ENCODE data around the gene WFDC1.

WFDC1 gene

DNA sequence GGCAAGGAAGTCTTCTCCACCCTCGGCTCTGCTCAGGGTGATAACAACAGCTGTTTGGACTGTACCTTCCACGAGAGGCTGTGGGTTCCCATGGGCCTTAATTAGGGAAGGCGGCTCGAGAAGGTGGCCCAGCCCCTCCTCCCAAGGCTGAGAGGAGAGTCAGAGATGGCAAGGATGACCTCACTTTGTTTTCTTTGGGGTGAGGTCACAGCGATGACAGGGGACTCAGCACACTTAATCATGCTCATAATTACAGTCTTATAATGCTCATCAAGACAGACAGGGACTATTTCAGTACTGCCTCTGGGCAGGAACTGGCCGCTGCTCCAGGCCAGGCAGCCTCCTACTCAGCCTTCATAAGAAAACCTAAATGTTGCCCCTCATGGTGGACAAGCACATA, 19.7 kb downstream of the WFDC1 start:
- no peak overlapping the region for H3K4me3 ChIP-seq (ENCODE audit: low read depth, low read length)
- TF ChIP-seq CTCF (IDR thresholded peaks at IDR 0.05; ENCODE audit: insufficient read depth, low read depth, low read length, missing control alignments): no peak
- no peak for DNase-seq (ENCODE audit: low read depth)

DNA sequence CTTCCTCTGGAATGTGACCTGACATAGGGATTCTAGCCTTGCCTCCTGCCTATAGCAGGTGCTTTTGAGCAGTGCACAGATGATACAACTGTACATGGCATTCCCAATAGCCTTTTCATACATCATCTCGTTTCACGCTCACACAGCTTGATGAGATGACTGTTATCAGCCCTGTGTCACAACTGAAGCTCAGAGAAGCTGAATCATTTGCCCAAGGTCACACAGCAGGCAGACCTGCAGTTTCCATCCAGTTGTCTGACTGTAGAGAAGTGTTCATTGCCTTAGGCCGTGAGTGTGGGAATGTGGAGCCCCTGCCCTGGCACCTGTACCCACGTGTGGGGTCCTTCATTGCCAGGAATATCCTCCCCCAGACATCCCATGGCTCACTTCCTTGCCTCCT, 20.1 kb downstream of the WFDC1 start:
- H3K4me3 ChIP-seq (ENCODE audit: low read depth, low read length): no peak overlapping the region
- no peak for TF ChIP-seq CTCF (IDR thresholded peaks at IDR 0.05; ENCODE audit: insufficient read depth, low read depth, low read length, missing control alignments)
- DNase-seq (ENCODE audit: low read depth): no peak

DNA sequence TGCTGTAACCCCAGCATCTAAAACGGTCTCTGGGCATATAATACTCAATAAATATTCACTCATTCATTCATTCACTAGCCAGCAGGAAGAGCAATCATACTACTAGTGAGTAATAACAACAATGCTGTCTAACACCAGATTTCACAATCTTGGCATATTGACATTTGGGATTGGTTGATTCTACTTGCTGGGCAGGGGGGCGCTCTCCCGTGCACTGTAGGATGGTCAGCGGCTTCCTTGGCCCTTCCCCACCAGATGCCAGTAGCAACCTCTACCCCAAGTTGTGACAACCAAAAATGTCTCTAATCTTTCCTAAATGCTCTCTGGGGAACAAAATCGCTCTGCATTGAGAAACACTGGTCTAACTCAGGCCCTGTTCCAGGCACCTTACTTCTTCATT, 20.7 kb downstream of the WFDC1 start:
- no peak overlapping the region for H3K4me3 ChIP-seq (ENCODE audit: low read depth, low read length)
- DNase-seq (ENCODE audit: low read depth): no peak
- no peak for TF ChIP-seq CTCF (IDR thresholded peaks at IDR 0.05; ENCODE audit: insufficient read depth, low read depth, low read length, missing control alignments)

GRCh38 chr16:84318091-84318975, 23.7 kb downstream of the WFDC1 start:
- DNase-seq (ENCODE audit: low read depth): no peak
- H3K4me3 ChIP-seq (ENCODE audit: low read depth, low read length): no peak overlapping the region
- TF ChIP-seq CTCF (IDR thresholded peaks at IDR 0.05; ENCODE audit: insufficient read depth, low read depth, low read length, missing control alignments): no peak

- H3K4me3 ChIP-seq (ENCODE audit: low read depth, low read length): no peak overlapping the region
- no peak for DNase-seq (ENCODE audit: low read depth)
- no peak for TF ChIP-seq CTCF (IDR thresholded peaks at IDR 0.05; ENCODE audit: insufficient read depth, low read depth, low read length, missing control alignments)
These were observed 24.6 kb downstream of the WFDC1 start for GRCh38 chr16:84319146-84319760.

DNA sequence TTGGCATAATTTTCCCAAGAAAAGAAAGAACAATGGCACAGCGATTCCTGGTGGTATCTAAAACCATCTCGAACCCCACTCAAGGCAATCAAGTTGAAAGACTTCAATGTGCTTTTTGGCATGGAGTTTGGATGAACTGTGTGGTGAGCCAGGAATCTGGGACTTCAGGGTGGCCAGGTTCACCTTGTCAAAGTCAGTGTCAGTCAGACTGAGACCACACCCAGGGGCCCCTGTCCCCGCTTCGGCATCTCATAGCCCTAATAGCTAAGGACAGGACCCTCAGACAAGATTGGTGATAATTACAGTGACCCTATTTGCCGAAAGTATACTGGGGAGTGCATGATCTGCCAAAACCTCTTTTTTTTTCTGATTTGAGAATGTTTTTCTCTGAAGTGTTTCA, 25.8 kb downstream of the WFDC1 start:
- DNase-seq (ENCODE audit: low read depth): no peak
- no peak for TF ChIP-seq CTCF (IDR thresholded peaks at IDR 0.05; ENCODE audit: insufficient read depth, low read depth, low read length, missing control alignments)
- no peak overlapping the region for H3K4me3 ChIP-seq (ENCODE audit: low read depth, low read length)

Data from GM12865 (cell line).